ENCODE measurements around the gene SRD5A2.

The SRD5A2 gene, protein sequence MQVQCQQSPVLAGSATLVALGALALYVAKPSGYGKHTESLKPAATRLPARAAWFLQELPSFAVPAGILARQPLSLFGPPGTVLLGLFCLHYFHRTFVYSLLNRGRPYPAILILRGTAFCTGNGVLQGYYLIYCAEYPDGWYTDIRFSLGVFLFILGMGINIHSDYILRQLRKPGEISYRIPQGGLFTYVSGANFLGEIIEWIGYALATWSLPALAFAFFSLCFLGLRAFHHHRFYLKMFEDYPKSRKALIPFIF

GRCh38 chr2:31580321-31581117, at the start of gene SRD5A2:
TSS of gene SRD5A2 (minus strand) at chr2:31580938. CDS start at chr2:31580900, 38 bp downstream.
- DNase-seq (ENCODE audit: low read depth in 3 of 3): no peak

- DNase-seq (ENCODE audit: low read depth in 3 of 3): no peak
Measured at GRCh38 chr2:31606509-31606908, 25.8 kb upstream of the SRD5A2 start.

DNA sequence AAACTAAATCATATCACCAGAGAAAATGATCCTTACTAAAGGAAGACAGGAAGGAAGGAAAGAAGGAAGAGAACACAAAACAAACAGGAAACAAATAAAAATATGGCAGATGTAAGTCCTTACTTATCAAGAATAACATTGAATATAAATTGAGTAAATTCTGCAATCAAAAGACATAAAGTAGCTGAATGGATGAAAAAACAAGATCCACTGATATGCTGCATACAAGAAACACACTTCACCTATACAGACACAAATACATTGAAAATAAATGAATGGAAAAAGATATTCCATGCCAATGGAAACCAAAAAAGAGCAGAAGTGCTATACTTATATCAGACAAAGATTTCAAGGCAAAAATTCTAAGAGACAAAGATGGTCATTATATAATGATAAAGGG, 18.0 kb upstream of the SRD5A2 start:
- DNase-seq (ENCODE audit: low read depth in 3 of 3): no peak

DNA sequence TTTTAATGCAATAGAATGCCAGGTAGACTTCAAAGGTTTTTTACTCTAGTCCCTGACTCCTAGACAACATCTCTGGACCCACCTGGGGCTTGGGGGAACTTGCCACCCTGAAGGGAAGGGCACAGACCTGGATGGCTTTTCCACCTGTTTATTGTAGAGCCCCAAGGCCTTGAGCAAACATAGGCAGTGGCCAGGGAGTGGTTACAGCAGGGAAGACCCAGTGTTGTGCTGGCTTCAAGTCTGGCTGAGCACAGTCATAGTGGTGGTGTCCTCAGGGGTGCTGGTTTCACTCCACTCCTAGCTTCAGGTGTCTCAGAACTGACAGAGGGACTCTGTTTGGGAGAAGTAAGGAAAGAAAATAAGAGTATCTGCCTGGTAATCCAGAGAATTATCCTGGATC, 5.5 kb upstream of the SRD5A2 start:
- no peak for DNase-seq (ENCODE audit: low read depth in 3 of 3)

DNA sequence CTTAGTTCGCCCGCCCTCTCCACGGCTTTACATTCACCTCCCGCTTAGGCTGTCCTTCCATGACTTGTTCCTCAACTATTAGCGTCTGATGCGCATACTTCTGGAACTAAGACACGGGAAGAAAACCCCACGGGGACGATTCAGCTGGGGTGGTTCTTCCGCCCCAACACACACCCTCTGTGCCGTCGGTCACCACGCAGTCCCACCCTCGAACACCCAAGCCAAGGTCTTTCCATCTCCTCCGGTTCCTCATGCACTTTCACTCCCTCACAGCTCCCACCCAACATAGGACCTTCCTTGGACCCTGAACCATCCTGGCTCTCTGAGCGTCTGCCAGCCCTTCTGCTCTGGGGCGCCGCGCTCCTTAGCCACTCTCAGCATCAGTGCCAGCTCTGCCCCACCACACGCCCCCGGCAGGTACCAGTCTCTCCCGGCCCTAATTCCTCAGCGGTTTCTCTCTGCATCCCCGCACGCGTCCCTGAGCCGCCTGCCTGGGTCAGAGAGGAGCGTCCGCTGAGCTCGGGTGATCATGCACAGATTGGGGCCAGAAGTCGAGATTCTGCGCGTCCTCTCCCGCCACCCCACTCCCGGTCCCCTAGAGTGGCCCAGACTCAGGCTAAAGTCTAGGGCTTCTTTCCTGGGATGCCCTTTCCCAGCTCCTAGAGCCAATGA, 522 bp upstream of the SRD5A2 start:
- DNase-seq (ENCODE audit: low read depth in 3 of 3): no peak

DNA sequence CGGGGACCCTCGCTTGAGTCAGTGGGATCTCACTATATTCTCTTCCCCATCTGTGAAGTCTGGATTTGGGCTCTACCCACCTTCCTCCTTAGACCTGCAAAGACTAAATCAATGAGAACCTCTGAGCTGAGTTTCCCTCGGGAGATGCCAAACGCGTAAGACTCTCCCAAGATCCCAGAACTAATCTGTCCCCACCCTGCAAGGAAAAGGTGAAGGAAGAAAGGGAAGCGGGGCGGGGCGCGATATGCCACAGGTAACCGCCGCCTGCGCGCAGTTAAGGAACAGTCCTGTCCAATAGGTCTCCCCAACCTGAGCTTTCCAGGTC, 780 bp downstream of the SRD5A2 start:
- DNase-seq (ENCODE audit: low read depth in 3 of 3): no peak

DNA sequence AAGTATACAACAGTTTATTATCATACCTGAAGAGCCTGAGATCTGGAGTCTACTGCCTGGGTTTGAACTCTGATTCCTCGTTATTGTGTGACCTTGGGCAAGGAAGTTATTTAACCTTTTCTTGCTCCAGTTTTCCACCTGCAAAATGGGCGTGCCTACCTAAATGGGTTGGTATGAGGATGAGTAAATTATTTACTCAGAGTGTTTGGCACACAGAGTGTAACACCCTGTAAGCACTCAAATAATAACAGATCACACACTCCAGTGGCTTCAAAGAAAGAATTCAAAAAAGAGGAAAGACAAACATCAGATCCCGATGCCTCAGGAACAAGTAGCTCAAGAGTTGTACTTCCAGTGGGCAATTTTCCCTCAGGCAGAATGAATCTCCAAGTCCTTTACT, 2.4 kb downstream of the SRD5A2 start:
- DNase-seq (ENCODE audit: low read depth in 3 of 3): no peak

DNA sequence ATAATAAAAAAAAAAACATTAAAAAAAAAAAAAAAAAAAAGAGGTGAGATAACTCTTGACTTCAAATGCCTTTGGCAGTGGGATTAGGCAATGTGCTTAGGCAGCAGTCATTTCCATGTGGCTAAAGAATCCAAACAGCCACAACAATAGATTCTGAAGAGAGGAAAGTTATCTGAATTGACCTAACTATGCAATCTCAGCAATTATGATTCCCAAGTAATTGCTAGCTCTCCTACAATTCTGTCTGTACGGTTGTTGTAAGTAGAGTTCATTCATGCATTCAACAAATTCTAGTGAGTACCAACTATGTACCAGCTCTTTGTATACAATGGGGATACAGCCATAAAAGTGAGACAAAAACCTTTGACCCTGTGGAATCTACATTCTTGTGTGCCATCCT, 3.6 kb downstream of the SRD5A2 start:
- DNase-seq (ENCODE audit: low read depth in 3 of 3): no peak

- no peak for DNase-seq (ENCODE audit: low read depth in 3 of 3)
Measured at GRCh38 chr2:31568585-31569201, 12.0 kb downstream of the SRD5A2 start.

DNA sequence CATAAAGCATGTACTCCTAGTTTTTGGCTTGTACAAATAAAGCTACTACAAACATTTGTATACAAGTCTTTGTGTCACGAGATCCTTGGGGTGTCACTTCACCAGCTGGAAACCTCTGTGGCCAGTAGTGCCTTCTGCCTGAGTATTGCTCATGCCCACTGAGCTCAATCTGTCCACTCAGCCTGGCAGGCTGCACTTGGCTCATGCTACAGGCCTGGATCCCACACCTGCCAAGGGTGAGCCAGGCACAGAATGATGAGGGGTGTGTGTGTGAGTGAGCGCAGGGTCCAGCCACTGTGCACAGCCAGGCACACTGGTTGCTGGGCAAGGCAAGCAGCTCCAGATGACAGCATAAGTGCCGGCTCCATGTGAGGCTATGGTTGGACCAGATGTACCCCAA, 13.1 kb downstream of the SRD5A2 start:
- no peak for DNase-seq (ENCODE audit: low read depth in 3 of 3)

DNA sequence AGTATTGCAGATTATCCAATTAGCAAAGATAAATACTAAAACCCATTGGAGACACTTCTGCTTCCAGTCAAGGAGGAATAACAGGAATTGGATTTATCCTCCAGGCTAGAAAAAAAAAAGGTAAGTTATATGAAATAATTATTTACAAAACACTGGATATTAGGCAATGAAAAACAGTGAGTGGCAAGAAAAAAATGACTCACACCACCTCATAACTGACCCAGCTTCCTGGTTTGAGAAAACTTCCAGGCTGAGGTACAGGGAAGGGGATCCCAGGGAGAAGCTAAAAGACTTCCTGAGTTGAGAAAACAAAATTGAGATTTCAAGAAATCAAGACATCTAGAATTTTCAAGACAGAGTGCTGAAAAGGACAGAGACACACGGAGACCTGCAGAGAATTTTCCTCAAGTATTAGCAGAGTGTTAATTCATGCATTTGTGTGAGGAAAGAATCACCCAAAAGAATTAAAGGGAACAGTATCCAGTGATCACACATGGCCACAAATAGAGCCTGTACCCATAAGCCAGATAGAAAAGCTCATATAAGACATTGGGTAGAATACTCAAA, 17.4 kb downstream of the SRD5A2 start:
- no peak for DNase-seq (ENCODE audit: low read depth in 3 of 3)

- DNase-seq (ENCODE audit: low read depth in 3 of 3): no peak
Measured at GRCh38 chr2:31561823-31562222, 18.9 kb downstream of the SRD5A2 start.

GRCh38 chr2:31558401-31559295, 22.1 kb downstream of the SRD5A2 start:
- no peak for DNase-seq (ENCODE audit: low read depth in 3 of 3)

GRCh38 chr2:31556940-31557339, 23.8 kb downstream of the SRD5A2 start:
- DNase-seq (ENCODE audit: low read depth in 3 of 3): no peak

- no peak for DNase-seq (ENCODE audit: low read depth in 3 of 3)
Measured at GRCh38 chr2:31555967-31556706, 24.6 kb downstream of the SRD5A2 start.

GRCh38 chr2:31553362-31553761, 27.4 kb downstream of the SRD5A2 start:
- no peak for DNase-seq (ENCODE audit: low read depth in 3 of 3)

DNA sequence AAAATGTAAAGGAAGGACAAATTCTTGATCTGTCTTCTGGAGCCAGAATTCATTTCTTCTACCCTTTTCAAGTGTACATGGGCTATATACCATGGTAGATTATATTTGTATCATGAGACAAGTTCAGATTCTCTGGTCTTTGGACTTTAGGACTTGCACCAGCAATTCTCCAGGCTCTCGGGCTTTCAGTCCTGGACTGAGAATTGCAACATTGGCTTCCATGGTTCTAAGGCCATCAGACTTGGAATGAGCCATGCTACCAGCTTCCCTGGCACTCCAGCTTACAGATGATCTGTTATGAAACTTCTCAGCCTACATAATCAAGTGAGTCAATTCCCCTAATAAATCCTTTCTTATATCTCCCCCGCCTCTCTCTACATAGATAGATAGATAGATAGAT, 33.3 kb downstream of the SRD5A2 start:
- no peak for DNase-seq (ENCODE audit: low read depth in 3 of 3)

- DNase-seq (ENCODE audit: low read depth in 3 of 3): no peak
Measured at GRCh38 chr2:31541853-31542252, 38.9 kb downstream of the SRD5A2 start.

DNA sequence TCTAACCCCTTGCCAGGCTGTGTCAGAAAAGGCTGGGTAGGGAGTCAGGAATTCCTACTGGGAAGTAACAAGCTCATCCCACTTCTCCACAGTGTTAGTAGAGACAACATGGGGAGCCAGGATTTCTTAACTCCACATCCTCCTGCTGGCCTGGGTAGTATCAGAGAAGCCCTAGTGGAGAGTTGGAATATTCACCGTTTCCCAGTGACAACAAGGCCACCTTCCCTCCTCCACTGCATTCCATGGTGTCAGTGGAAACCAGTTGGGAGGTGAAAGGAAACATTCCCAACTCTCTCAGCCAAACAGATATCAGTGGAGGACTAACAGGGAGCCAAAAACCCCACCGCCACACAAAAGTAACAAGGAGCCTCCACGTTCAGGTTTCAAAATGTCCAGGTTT, 41.2 kb downstream of the SRD5A2 start:
- no peak for DNase-seq (ENCODE audit: low read depth in 3 of 3)

GRCh38 chr2:31535768-31536167, 45.0 kb downstream of the SRD5A2 start:
- no peak for DNase-seq (ENCODE audit: low read depth in 3 of 3)

- DNase-seq (ENCODE audit: low read depth in 3 of 3): no peak
Measured at GRCh38 chr2:31534636-31535035, 46.1 kb downstream of the SRD5A2 start.
